Heart left ventricle (tissue), 13 donors: ENCODE results near the gene ENAH.

ENCODE experiments used
- POLR2A ChIP-seq, 2 donors: fragments of 450-650 bp; IDR thresholded peaks; one replicate each; pipeline ENCODE4 v1.6.1; 2017; ENCODE audit warnings: antibody characterized with exemption in 2 of 2, mild to moderate bottlenecking in 2 of 2, moderate library complexity in 2 of 2
- TF ChIP-seq, protein P1 (sequence below), 12 donors: fragments of 200-600 bp; sonication (generic) in 4 of 12; IDR thresholded peaks; one replicate each; pipeline versions ENCODE4 v1.5.0 to v1.8.0; 2018 to 2022; ENCODE audit warnings: antibody characterized with exemption in 12 of 12, mild to moderate bottlenecking in 5 of 12
- donor health status: ischemic (EF 13 %, LVEDD 7.1; RV severe dilation, severe dysfunction).
- donor health status: DM: no; HTN: yes; CAD: no.
- donor health status: DM: no; HTN: no; CAD: no.
- donor health status: ischemic (EF 25% LVEDD 6.9; RV normal size, moderate dysfunction).
- donor health status: ischemic (EF 25% LVEDD 5.7; RV mildly dilated, moderate dysfunction).
- donor health status: ischemic (EF 35%, LVEDD 5.7; RV mildly dilated, moderate dysfunction).
- donor health status: nonischemic (EF 11% LVEDD 7.7; RV severe dilation, severe dysfunction).
- donor health status: DM: yes; HTN: yes; CAD: no.
- donor health status: PGD.
- donor health status: ischemic (EF 29% LVEDD 5.4; RV normal size, mild dysfunction).
- donor health status: nonischemic (EF 23%, LVEDD 6.1; RV moderate dilation, normal function).

DNA sequence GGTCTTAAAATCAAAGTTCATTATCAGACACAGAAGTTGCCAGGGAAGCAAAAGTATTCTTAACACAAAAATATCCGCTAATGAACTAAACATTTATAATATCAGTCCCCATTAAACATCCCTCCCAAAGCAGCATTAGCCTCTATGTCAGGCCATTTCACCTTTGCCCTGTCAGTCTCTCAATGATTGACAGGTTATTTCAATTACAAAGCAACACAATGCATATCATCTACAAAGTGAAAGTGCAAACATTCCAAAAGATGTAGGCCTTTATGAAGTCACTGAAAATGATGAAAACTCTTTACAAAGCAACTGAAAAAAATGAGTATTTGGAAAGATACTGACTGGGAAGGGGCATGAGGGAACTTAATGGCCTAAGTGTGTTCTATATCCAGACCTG is 14.1 kb downstream of the ENAH start:
- no peak for TF ChIP-seq POLR2A (IDR thresholded peaks at IDR 0.05)
- TF ChIP-seq, protein P1, sequence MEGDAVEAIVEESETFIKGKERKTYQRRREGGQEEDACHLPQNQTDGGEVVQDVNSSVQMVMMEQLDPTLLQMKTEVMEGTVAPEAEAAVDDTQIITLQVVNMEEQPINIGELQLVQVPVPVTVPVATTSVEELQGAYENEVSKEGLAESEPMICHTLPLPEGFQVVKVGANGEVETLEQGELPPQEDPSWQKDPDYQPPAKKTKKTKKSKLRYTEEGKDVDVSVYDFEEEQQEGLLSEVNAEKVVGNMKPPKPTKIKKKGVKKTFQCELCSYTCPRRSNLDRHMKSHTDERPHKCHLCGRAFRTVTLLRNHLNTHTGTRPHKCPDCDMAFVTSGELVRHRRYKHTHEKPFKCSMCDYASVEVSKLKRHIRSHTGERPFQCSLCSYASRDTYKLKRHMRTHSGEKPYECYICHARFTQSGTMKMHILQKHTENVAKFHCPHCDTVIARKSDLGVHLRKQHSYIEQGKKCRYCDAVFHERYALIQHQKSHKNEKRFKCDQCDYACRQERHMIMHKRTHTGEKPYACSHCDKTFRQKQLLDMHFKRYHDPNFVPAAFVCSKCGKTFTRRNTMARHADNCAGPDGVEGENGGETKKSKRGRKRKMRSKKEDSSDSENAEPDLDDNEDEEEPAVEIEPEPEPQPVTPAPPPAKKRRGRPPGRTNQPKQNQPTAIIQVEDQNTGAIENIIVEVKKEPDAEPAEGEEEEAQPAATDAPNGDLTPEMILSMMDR (IDR thresholded peaks at IDR 0.05): no peak
